ENCODE results near the gene CACNA1C. TPM values are rescaled to one million over a fixed set of nuclear protein-coding genes. Genes with fewer than 3 reads are reported as not detected.
A peak's percentile ranks its signal among the peaks of the same experiment; 100 is the strongest.

CACNA1C gene
- total RNA-seq, 1 experiment from 2014 or later, result 1.1 TPM

DNA sequence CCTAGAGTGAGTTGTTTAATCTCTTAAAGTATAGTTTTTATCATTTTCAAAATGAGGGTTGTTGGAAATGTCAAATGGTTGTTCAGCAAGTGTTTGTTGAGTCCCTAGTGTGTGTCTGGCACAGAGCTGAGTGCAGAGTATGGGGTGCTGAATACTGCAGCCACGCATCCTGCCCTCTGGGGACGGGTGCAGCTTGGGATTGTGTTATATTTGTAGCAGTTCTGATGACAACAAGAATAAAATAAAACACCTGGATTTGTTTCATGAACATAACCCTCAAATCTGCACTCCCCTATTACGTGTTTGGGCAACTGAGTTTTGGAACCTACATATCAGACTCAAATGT lies 127.9 kb downstream of the CACNA1C start:
- Histone ChIP-seq H3K14ac (ENCODE audit: insufficient read depth, low read length) (no peak overlapping the region), H2BK12ac (ENCODE audit: insufficient read length, low read depth, low read length) (no peak overlapping the region), H3K9me3 (ENCODE audit: control insufficient read depth, low read depth, low read length) (no peaks in the 10 kb centered on the region), H3K18ac (ENCODE audit: insufficient read length, low read depth, low read length) (no peak overlapping the region), H3K4ac (ENCODE audit: low read depth, low read length) (no peak overlapping the region), H3K23ac (ENCODE audit: insufficient read length, low read depth, low read length) (no peak overlapping the region), H3K4me1 (ENCODE audit: insufficient read depth, low read length) (peaks cover 10% of the 10 kb centered on the region; the same call in 1 of the 2 replicates), H4K20me1 (ENCODE audit: control insufficient read depth, insufficient read depth, insufficient read length) (no peaks in the 10 kb centered on the region), H3K79me2 (ENCODE audit: insufficient read depth, low read length) (no peaks in the 10 kb centered on the region), H4K91ac (ENCODE audit: insufficient read length, low read depth, low read length) (no peak overlapping the region), H4K5ac (ENCODE audit: insufficient read length, low read depth, low read length) (no peak overlapping the region), H3K9ac (ENCODE audit: extremely low read depth, insufficient read length, low read length) (no peak overlapping the region), H2AK5ac (ENCODE audit: insufficient read length, low read length) (no peak overlapping the region), H2BK20ac (ENCODE audit: low read depth, low read length, poor library complexity, severe bottlenecking) (no peak overlapping the region), H2BK120ac (ENCODE audit: low read depth, low read length, poor library complexity, severe bottlenecking) (no peak overlapping the region), H2AFZ (ENCODE audit: low read length) (no peak overlapping the region), H3T11ph (ENCODE audit: low read length) (no peak overlapping the region), H3K56ac (ENCODE audit: insufficient read length, low read depth, low read length) (no peak overlapping the region), H2BK5ac (ENCODE audit: insufficient read length, low read length) (no peak overlapping the region), H3K79me1 (ENCODE audit: insufficient read depth, low read depth, low read length, poor library complexity, severe bottlenecking) (no peaks in the 10 kb centered on the region), H3K27ac (ENCODE audit: insufficient read length, low read depth, low read length) (no peak overlapping the region), H3K27me3 (ENCODE audit: insufficient read depth, low read length) (no peaks in the 10 kb centered on the region), H2BK15ac (ENCODE audit: low read depth, low read length) (no peak overlapping the region), H4K8ac (replicated peaks; ENCODE audit: insufficient read length, low read depth, low read length) (no peak overlapping the region), H3K4me2 (ENCODE audit: insufficient read depth, insufficient read length, low read length) (no peak overlapping the region), H3K23me2 (ENCODE audit: insufficient read length, low read depth, low read length, poor library complexity, severe bottlenecking) (no peaks in the 10 kb centered on the region)
- no peak for DNase-seq
- H3K9me3 Mint-ChIP-seq, result no peaks in the 10 kb centered on the region
- peaks cover 11% of the 10 kb centered on the region for H3K27me3 Mint-ChIP-seq (ENCODE audit: low read depth)
- TF ChIP-seq CTCF (conservative IDR thresholded peaks at IDR 0.05), result no peak
- no peak overlapping the region for H3K4me3 Mint-ChIP-seq
- peak overlapping the region in 1 of 3 experiments; percentile 60; a peak in 1 of 7 replicates for H3K27ac Mint-ChIP-seq
- peaks cover 26% of the 10 kb centered on the region in 2 experiments for H3K4me1 Mint-ChIP-seq
- no CpG with 5 or more reads among the region's 3 CpGs for WGBS (ENCODE audit: extremely low coverage, insufficient read length, low lambda C conversion rate)
- H3K36me3 Mint-ChIP-seq (ENCODE audit: insufficient read depth in 1 of 3, low read depth in 3 of 3), result peaks cover 0 to 1% (median 0%) of the 10 kb centered on the region in 3 experiments; a peak in 1 of 7 replicates

Measured in H9 (cell line).